K562 (cell line): ENCODE results near the gene NPFFR1. TPM values are rescaled to one million over a fixed set of nuclear protein-coding genes. Genes with fewer than 3 reads are reported as not detected.

Experiments used
- ATAC-seq: fragments of 200-7000 bp; cut with Tn5 transposase; 3 replicates; pipeline ENCODE4 v1.9.1; 2020; ENCODE audit warnings: moderate library complexity
- BruUV-seq: library from RNA; stranded (reverse); fragments of 400-500 nt; replicated peaks from 2 replicates; lab custom pipeline; 2021; lab: Mats Ljungman, UMichigan
- CTCF ChIA-PET: fragments of 300-600 bp; formaldehyde crosslinking; extraction: SDS; loops from one replicate; lab custom pipeline; 2021; ENCODE audit warnings: low intra/inter-chr PET ratio; lab: Yijun Ruan, JAX
- POLR2A ChIA-PET: fragments of 300-600, 350-650 bp; sonication (Branson Sonifier 250); formaldehyde crosslinking; extraction: SDS; loops from one replicate; lab custom pipeline; 2021; ENCODE audit warnings: antibody characterized with exemption, inconsistent platforms; lab: Yijun Ruan, JAX
- DNase-seq, 4 experiments: peaks; one replicate each; pipeline versions ENCODE4 v3.0.0 to v3.0.0-alpha.2; 2011 to 2018; ENCODE audit warnings: low spot score in 3 of 4, mixed read lengths in 3 of 4; ENCODE audit errors: extremely low read depth in 1 of 4
- FAIRE-seq: peaks from 2 replicates; lab custom pipeline; 2011; peaks lifted over from hg19 to GRCh38; lab: Jason Lieb, UNC
- H2AFZ ChIP-seq: 2 replicates; pipeline ENCODE4 v1.6.0; 2011; ENCODE audit warnings: low read depth, low read length, control low read depth, inconsistent platforms
- H3K27ac ChIP-seq: fragments of 200-600 bp; 3 replicates; pipeline ENCODE4 v1.8.0; 2011; ENCODE audit warnings: low read depth, mild to moderate bottlenecking, control low read depth, inconsistent platforms, low read length, moderate library complexity, mixed read lengths; ENCODE audit errors: extremely low read depth
- H3K27me3 ChIP-seq, 2 experiments: fragments of 300-600 bp in 1 of 2; 2 replicates in 1 of 2; 3 replicates in 1 of 2; pipeline versions ENCODE4 v1.6.0 to v1.8.0; 2011; ENCODE audit warnings: inconsistent platforms in 2 of 2, low read length in 2 of 2, mild to moderate bottlenecking in 1 of 2, mixed read lengths in 1 of 2, moderate library complexity in 1 of 2; ENCODE audit not compliant: control insufficient read depth in 2 of 2, insufficient read depth in 2 of 2
- H3K36me3 ChIP-seq: fragments of 300-600 bp; 3 replicates; pipeline ENCODE4 v1.8.0; 2011; ENCODE audit warnings: mild to moderate bottlenecking, low read length, inconsistent platforms; ENCODE audit not compliant: control insufficient read depth, insufficient read depth
- H3K4me1 ChIP-seq, 2 experiments: fragments of 200-600 bp in 1 of 2; replicated peaks in 1 of 2; 2 replicates in 1 of 2; 3 replicates in 1 of 2; pipeline versions ENCODE4 v1.5.1 to v1.8.0; 2011; ENCODE audit warnings: inconsistent platforms in 2 of 2, low read length in 2 of 2, mild to moderate bottlenecking in 1 of 2, mixed read lengths in 1 of 2, moderate library complexity in 1 of 2; ENCODE audit not compliant: control insufficient read depth in 2 of 2, insufficient read depth in 2 of 2
- H3K4me2 ChIP-seq: 2 replicates; pipeline ENCODE4 v1.6.1; 2011; ENCODE audit warnings: low read length, control low read depth, inconsistent platforms, mixed read lengths; ENCODE audit not compliant: insufficient read depth
- H3K4me3 ChIP-seq: fragments of 200-600 bp; sonication (generic), shearing (Covaris generic); 2 replicates; pipeline ENCODE4 v1.5.1; 2016; ENCODE audit warnings: control low read depth, inconsistent platforms
- H3K79me2 ChIP-seq: fragments of 200-600 bp; 3 replicates; pipeline ENCODE4 v1.8.0; 2011; ENCODE audit warnings: low read length, inconsistent platforms; ENCODE audit not compliant: control insufficient read depth, insufficient read depth
- H3K9ac ChIP-seq, 2 experiments: 2 replicates each; pipeline versions ENCODE4 v1.6.0 to v1.6.1; 2011; ENCODE audit warnings: low read depth in 2 of 2, low read length in 2 of 2, control low read depth in 1 of 2, inconsistent platforms in 1 of 2, mild to moderate bottlenecking in 1 of 2, mixed read lengths in 1 of 2; ENCODE audit not compliant: insufficient read depth in 1 of 2
- H3K9me1 ChIP-seq: one replicate; pipeline ENCODE4 v1.6.0; 2011; ENCODE audit warnings: inconsistent platforms, mild to moderate bottlenecking, low read length, moderate library complexity; ENCODE audit not compliant: control insufficient read depth, insufficient read depth
- H3K9me3 ChIP-seq: replicated peaks from 2 replicates; pipeline ENCODE4 v1.5.1; 2011; ENCODE audit warnings: low read depth, low read length, inconsistent platforms; ENCODE audit not compliant: control insufficient read depth, insufficient read depth
- H4K20me1 ChIP-seq: replicated peaks from 2 replicates; pipeline ENCODE4 v1.6.1; 2011; ENCODE audit warnings: low read length, inconsistent platforms, mixed read lengths; ENCODE audit not compliant: control insufficient read depth, insufficient read depth
- ATF7 ChIP-seq: fragments of 450-650 bp; IDR thresholded peaks from 2 replicates; pipeline ENCODE4 v1.7.1; 2014; ENCODE audit warnings: mild to moderate bottlenecking, moderate library complexity
- BCOR ChIP-seq: fragments of 450-650 bp; IDR thresholded peaks from 2 replicates; pipeline ENCODE4 v1.6.1; 2016
- CTCF ChIP-seq, 3 experiments: IDR thresholded peaks in 2 of 3; conservative IDR thresholded peaks in 1 of 3; 2 replicates each; pipeline ENCODE4 v1.5.1; 2011 to 2012; ENCODE audit warnings: low read length in 3 of 3, mild to moderate bottlenecking in 3 of 3, control low read depth in 2 of 3, improper control_type of control experiment in 1 of 3, inconsistent platforms in 1 of 3, low read depth in 1 of 3, mixed read lengths in 1 of 3, moderate library complexity in 1 of 3; ENCODE audit not compliant: insufficient read depth in 2 of 3
- DMBX1 ChIP-seq: fragments of 250-450 bp; sonication (Bioruptor Pico); IDR thresholded peaks from 2 replicates; pipeline ENCODE4 v1.8.0; 2022; ENCODE audit warnings: inconsistent platforms, mild to moderate bottlenecking, moderate library complexity, borderline replicate concordance
- ETV1 ChIP-seq: fragments of 450-650 bp; conservative IDR thresholded peaks from 2 replicates; pipeline ENCODE4 v1.6.1; 2016; ENCODE audit warnings: missing genetic modification characterization, control low read depth, low read depth, missing compliant biosample characterization
- ETV5 ChIP-seq: sonication (generic); formaldehyde crosslinking; IDR thresholded peaks from 2 replicates; pipeline ENCODE4 v1.4.0; 2020; ENCODE audit warnings: low read depth, mild to moderate bottlenecking, missing genetic modification reagents
- HEY1 ChIP-seq: fragments of 250-450 bp; sonication (Bioruptor Pico); IDR thresholded peaks from 2 replicates; pipeline ENCODE4 v1.5.0; 2020; ENCODE audit warnings: mild to moderate bottlenecking, moderate library complexity, borderline replicate concordance
- MYC ChIP-seq, 2 experiments: fragments of 250-450 bp in 1 of 2; sonication (Bioruptor Pico) in 1 of 2; IDR thresholded peaks; 2 replicates each; pipeline versions ENCODE4 v1.5.1 to v1.6.1; 2012 to 2021; ENCODE audit warnings: low read depth in 2 of 2, borderline replicate concordance in 1 of 2, improper control_type of control experiment in 1 of 2, low read length in 1 of 2, mild to moderate bottlenecking in 1 of 2, moderate library complexity in 1 of 2
- NFE2 ChIP-seq: IDR thresholded peaks from 2 replicates; pipeline ENCODE4 v1.6.1; 2014; ENCODE audit warnings: antibody characterized with exemption, low read depth
- POLR2AphosphoS5 ChIP-seq: IDR thresholded peaks from 2 replicates; pipeline ENCODE4 v1.6.1; 2011; ENCODE audit warnings: mild to moderate bottlenecking, low read depth, low read length, moderate library complexity; ENCODE audit not compliant: control insufficient read depth, insufficient read depth
- POLR2G ChIP-seq: fragments of 200-400 bp; formaldehyde crosslinking; IDR thresholded peaks from 2 replicates; pipeline ENCODE4 v1.6.1; 2017; ENCODE audit warnings: low read depth, mild to moderate bottlenecking, antibody characterized with exemption, low read length, moderate library complexity
- PRPF4 ChIP-seq: fragments of 200-400 bp; formaldehyde crosslinking; IDR thresholded peaks from one replicate; pipeline ENCODE4 v1.6.1; 2017; ENCODE audit warnings: low read length, low read depth, mild to moderate bottlenecking; ENCODE audit not compliant: insufficient read depth, poor library complexity, severe bottlenecking
- SLC30A9 ChIP-seq: fragments of 250-450 bp; sonication (Bioruptor Pico); IDR thresholded peaks from 2 replicates; pipeline ENCODE4 v1.8.0; 2022; ENCODE audit warnings: mild to moderate bottlenecking, moderate library complexity
- SP2 ChIP-seq: IDR thresholded peaks from 2 replicates; pipeline ENCODE4 v1.6.1; 2011; ENCODE audit warnings: mild to moderate bottlenecking, low read depth, low read length, moderate library complexity; ENCODE audit not compliant: poor library complexity, severe bottlenecking; ENCODE audit errors: extremely low read depth
- TOE1 ChIP-seq, 2 experiments: fragments of 450-650 bp in 1 of 2; sonication (generic) in 1 of 2; formaldehyde crosslinking in 1 of 2; IDR thresholded peaks; 2 replicates each; pipeline versions ENCODE4 v1.7.1 to v1.8.0; 2016 to 2022; ENCODE audit warnings: borderline replicate concordance in 2 of 2, mild to moderate bottlenecking in 2 of 2, antibody characterized with exemption in 1 of 2, inconsistent platforms in 1 of 2, low read depth in 1 of 2, missing genetic modification reagents in 1 of 2, moderate library complexity in 1 of 2
- ZBTB17 ChIP-seq: fragments of 450-650 bp; formaldehyde crosslinking; IDR thresholded peaks from 2 replicates; pipeline ENCODE4 v1.4.0; 2020; ENCODE audit warnings: mild to moderate bottlenecking
- ZNF174 ChIP-seq: fragments of 250-450 bp; sonication (Bioruptor Pico); IDR thresholded peaks from 2 replicates; pipeline ENCODE4 v1.4.0; 2020; ENCODE audit warnings: mild to moderate bottlenecking
- ZNF282 ChIP-seq: sonication (generic); formaldehyde crosslinking; IDR thresholded peaks from 2 replicates; pipeline ENCODE4 v1.8.1; 2023; ENCODE audit warnings: missing genetic modification reagents
- ZNF644 ChIP-seq: fragments of 200-800 bp; sonication (Bioruptor generic); IDR thresholded peaks from 2 replicates; pipeline ENCODE4 v1.6.1; 2016; ENCODE audit warnings: low read depth, missing genetic modification characterization, missing compliant biosample characterization
- ZNF75A ChIP-seq: fragments of 450-650 bp; formaldehyde crosslinking; IDR thresholded peaks from 2 replicates; pipeline ENCODE4 v1.4.0; 2020; ENCODE audit warnings: mild to moderate bottlenecking
- WGBS: fragments of 100-300 bp; shearing (Covaris generic); methylation state at CpG from one replicate; pipeline ENCODE4 v1.1.6; 2016; ENCODE audit warnings: low coverage, mixed read lengths; ENCODE audit not compliant: insufficient coverage; ENCODE audit errors: missing lambda C conversion rate; 5-methylcytosine and 5-hydroxymethylcytosine counted together
- in situ Hi-C: fragments of 300-500 bp; cut with MboI; formaldehyde crosslinking; loops from 4 replicates; pipeline ENCODE4 v1.15.0; 2018; ENCODE audit warnings: inconsistent platforms, mixed read lengths
- intact Hi-C: fragments of 100-400 bp; cut with micrococcal nuclease; formaldehyde crosslinking; loops from 2 replicates; pipeline ENCODE4 v1.14.2; 2022
- polyA plus RNA-seq, 8 experiments: library from polyadenylated mRNA; depleted of rRNA in 4 of 8; stranded (reverse) in 5 of 8; unstranded in 3 of 8; fragments of >200 nt; fragmentation: Nextera tagmentation in 2 of 8; fragmentation: Illumina TruSeq in 1 of 8; extraction: Ambion mirVana in 2 of 8; extraction: Trizol in 1 of 8; gene quantifications; 2 replicates each; pipeline versions ENCODE4 v1.2.1 to v1.2.3, GENCODE V29; 2011 to 2014; ENCODE audit warnings: inconsistent platforms in 1 of 8, missing spikeins in 1 of 8
- total RNA-seq, 7 experiments: library from RNA; depleted of rRNA in 6 of 7; stranded (reverse); fragments of >200 nt in 6 of 7; fragmentation: Illumina TruSeq in 2 of 7; extraction: Trizol in 2 of 7; gene quantifications; 2 replicates each; pipeline versions ENCODE4 v1.2.1 to v1.2.3, GENCODE V29; 2011 to 2021; ENCODE audit warnings: low replicate concordance in 1 of 7

NPFFR1 gene
- total and polyA plus RNA-seq, 9 of the 15 experiments (the other 6 are each of a cell fraction or from before 2014, with no cell fraction given) = under 0.01 TPM; not detected in 8

GRCh38 chr10:70274643-70275042 lies 9.2 kb downstream of the NPFFR1 start (continued):
- TF ChIP-seq ETV5 (CRISPR knock-in tag) (no peak), ZNF174 (CRISPR knock-in tag) (no peak), ZNF75A (CRISPR knock-in tag) (no peak), POLR2AphosphoS5 (no peak), NFE2 (no peak), ETV1 (tag) (no peak), SLC30A9 (no peak), SP2 (no peak), MYC (IDR thresholded peaks at IDR 0.05; ENCODE audit: low read depth, low read length) (no peak), MYC (CRISPR knock-in tag; IDR thresholded peaks at IDR 0.05; ENCODE audit: borderline replicate concordance, low read depth) (no peak), PRPF4 (no peak)

GRCh38 chr10:70272925-70273316 lies 10.9 kb downstream of the NPFFR1 start:
- Histone ChIP-seq H3K27ac (no peak overlapping the region), H3K79me2 (no peaks in the 10 kb centered on the region), H3K4me1 (no peaks in the 10 kb centered on the region; a peak in 1 of 5 replicates), H4K20me1 (0 out of 2 replicates have a peak, but pooled peaks cover 8% of the 10 kb centered on the region), H3K4me2 (no peak overlapping the region), H3K9me1 (no peaks in the 10 kb centered on the region), H3K9me3 (no peaks in the 10 kb centered on the region), H3K36me3 (no peaks in the 10 kb centered on the region), H3K27me3 (peaks cover 11 to 51% of the 10 kb centered on the region in 2 experiments), H3K9ac (no peak overlapping the region), H3K4me3 (no peak overlapping the region), H2AFZ (no peak overlapping the region; the same call in 1 of the 2 replicates)
- POLR2A ChIA-PET = interaction anchor here (0.5 to 0.6 kb wide), 2 partner anchors 37 to 453 kb away, joined by 3 to 5 read pairs; no protein-coding TSS in a partner anchor
- ATAC-seq (peak; percentile 79), FAIRE-seq (peak; percentile 85), DNase-seq (peak in 3 of 4 experiments; percentile 10 to 39 (median 34))
- CTCF ChIA-PET = interaction anchor here (1.8 kb wide), 1 partner anchor 92 kb away, joined by 4 read pairs; no protein-coding TSS in a partner anchor
- intact Hi-C loops = no loop called here
- in situ Hi-C loops = no loop called here
- 0% methylated on average over 4 of the region's 4 CpGs for WGBS
- no TSS peak for BruUV-seq
- TF ChIP-seq POLR2G (no peak), TOE1 (IDR thresholded peaks at IDR 0.05; ENCODE audit: borderline replicate concordance) (no peak), TOE1 (CRISPR knock-in tag; IDR thresholded peaks at IDR 0.05; ENCODE audit: borderline replicate concordance, low read depth) (no peak), ATF7 (peak; percentile 59; the same call in 1 of the 2 replicates), DMBX1 (CRISPR knock-in tag) (no peak), ZBTB17 (CRISPR knock-in tag) (no peak), HEY1 (CRISPR knock-in tag) (no peak), BCOR (no peak), CTCF (IDR thresholded peaks at IDR 0.05 in 2 of 3, conservative IDR thresholded peaks at IDR 0.05 in 1 of 3; ENCODE audit: insufficient read depth in 2 of 3, low read depth in 1 of 3, low read length in 3 of 3) (peak; percentile 44 to 76 (median 63); a peak in 5 of 6 replicates), ZNF644 (tag) (no peak), ZNF282 (CRISPR knock-in tag) (no peak)
